Progenitor cell of endocrine pancreas (in vitro differentiated cells): ENCODE measurements around the gene GALNT14. TPM values are rescaled to one million over a fixed set of nuclear protein-coding genes. Genes with fewer than 3 reads are reported as not detected.

Experiments used
- DNase-seq: peaks from one replicate; pipeline ENCODE4 v3.0.0; 2021; ENCODE audit warnings: low spot score; ENCODE audit not compliant: unreplicated experiment
- H3K27ac Mint-ChIP-seq: 2 replicates; pipeline ENCODE4 v1.8.0; 2021; ENCODE audit warnings: mild to moderate bottlenecking, moderate library complexity, mixed read lengths
- H3K27me3 Mint-ChIP-seq: 2 replicates; pipeline ENCODE4 v1.8.0; 2021; ENCODE audit warnings: mixed read lengths
- H3K36me3 Mint-ChIP-seq: 2 replicates; pipeline ENCODE4 v1.8.0; 2022; ENCODE audit warnings: mixed read lengths; ENCODE audit not compliant: insufficient read depth
- H3K4me1 Mint-ChIP-seq: 2 replicates; pipeline ENCODE4 v1.8.0; 2021; ENCODE audit warnings: low read depth, mixed read lengths
- H3K4me3 Mint-ChIP-seq: 2 replicates; pipeline ENCODE4 v1.8.0; 2021; ENCODE audit warnings: low read depth, mild to moderate bottlenecking, moderate library complexity, mixed read lengths
- H3K9me3 Mint-ChIP-seq: 2 replicates; pipeline ENCODE4 v1.8.0; 2021; ENCODE audit warnings: low read depth, mixed read lengths
- total RNA-seq: library from RNA; stranded (reverse); gene quantifications from 2 replicates; pipeline ENCODE4 v1.2.1, GENCODE V29; 2021
- TF ChIP-seq, protein P1 (sequence below): fragments of 200-600 bp; sonication (generic); IDR thresholded peaks from one replicate; pipeline ENCODE4 v1.5.0; 2021; ENCODE audit warnings: antibody characterized with exemption, mild to moderate bottlenecking; ENCODE audit not compliant: unreplicated experiment

GALNT14 gene
- total RNA-seq, 1 donor from 2014 or later: 0.91 TPM

DNA sequence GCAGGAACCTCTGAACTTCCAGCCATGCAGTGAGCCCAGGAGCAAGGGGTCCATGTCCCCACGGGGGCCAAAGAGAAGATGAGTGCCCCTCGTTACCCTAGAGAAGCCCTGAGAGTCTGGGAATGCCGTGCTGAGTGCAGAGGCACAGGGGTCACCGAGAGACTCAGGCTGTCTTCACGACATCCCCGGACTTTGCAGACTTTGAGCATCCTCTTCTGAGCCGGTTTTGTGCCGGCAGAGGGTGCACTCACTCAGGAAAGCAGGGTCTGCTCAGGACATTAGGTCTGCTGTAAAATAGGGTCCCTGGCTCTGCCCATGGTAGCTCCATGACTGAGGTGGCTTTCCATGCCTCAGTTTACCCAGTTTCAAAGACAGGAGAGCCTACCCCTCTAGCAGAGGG, 71.0 kb downstream of the GALNT14 start:
- H3K9me3 Mint-ChIP-seq: peaks cover 8% of the 10 kb centered on the region
- no peaks in the 10 kb centered on the region for H3K4me1 Mint-ChIP-seq
- no peak for DNase-seq
- H3K4me3 Mint-ChIP-seq: no peak overlapping the region
- H3K36me3 Mint-ChIP-seq: no peaks in the 10 kb centered on the region
- TF ChIP-seq, protein P1, sequence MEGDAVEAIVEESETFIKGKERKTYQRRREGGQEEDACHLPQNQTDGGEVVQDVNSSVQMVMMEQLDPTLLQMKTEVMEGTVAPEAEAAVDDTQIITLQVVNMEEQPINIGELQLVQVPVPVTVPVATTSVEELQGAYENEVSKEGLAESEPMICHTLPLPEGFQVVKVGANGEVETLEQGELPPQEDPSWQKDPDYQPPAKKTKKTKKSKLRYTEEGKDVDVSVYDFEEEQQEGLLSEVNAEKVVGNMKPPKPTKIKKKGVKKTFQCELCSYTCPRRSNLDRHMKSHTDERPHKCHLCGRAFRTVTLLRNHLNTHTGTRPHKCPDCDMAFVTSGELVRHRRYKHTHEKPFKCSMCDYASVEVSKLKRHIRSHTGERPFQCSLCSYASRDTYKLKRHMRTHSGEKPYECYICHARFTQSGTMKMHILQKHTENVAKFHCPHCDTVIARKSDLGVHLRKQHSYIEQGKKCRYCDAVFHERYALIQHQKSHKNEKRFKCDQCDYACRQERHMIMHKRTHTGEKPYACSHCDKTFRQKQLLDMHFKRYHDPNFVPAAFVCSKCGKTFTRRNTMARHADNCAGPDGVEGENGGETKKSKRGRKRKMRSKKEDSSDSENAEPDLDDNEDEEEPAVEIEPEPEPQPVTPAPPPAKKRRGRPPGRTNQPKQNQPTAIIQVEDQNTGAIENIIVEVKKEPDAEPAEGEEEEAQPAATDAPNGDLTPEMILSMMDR: no peak
- H3K27me3 Mint-ChIP-seq: peaks cover 26% of the 10 kb centered on the region
- no peak overlapping the region for H3K27ac Mint-ChIP-seq

DNA sequence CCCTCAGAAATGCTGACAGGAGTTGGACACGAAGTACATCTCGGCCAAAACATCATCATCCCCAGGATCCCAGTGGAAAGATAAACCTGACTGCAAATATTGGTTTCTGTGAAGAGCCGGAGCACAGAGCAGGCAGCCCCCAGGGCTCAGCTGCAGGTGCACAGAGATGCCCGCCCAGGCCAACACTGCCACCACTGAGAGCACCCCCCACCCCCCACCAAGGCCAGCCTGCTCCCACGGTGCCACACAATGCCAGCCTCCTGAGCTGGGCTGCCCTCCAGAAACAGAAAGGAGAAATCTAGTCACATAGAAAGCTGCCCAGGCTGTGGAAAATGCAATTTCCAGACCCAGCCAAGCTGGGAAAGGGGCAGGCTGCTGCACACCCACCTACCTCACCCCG, 71.7 kb downstream of the GALNT14 start:
- no peak overlapping the region for H3K4me3 Mint-ChIP-seq
- TF ChIP-seq, protein P1: no peak
- H3K36me3 Mint-ChIP-seq: no peaks in the 10 kb centered on the region
- no peak for DNase-seq
- H3K9me3 Mint-ChIP-seq: peaks cover 14% of the 10 kb centered on the region
- no peaks in the 10 kb centered on the region for H3K4me1 Mint-ChIP-seq
- peaks cover 22% of the 10 kb centered on the region for H3K27me3 Mint-ChIP-seq
- no peak overlapping the region for H3K27ac Mint-ChIP-seq

DNA sequence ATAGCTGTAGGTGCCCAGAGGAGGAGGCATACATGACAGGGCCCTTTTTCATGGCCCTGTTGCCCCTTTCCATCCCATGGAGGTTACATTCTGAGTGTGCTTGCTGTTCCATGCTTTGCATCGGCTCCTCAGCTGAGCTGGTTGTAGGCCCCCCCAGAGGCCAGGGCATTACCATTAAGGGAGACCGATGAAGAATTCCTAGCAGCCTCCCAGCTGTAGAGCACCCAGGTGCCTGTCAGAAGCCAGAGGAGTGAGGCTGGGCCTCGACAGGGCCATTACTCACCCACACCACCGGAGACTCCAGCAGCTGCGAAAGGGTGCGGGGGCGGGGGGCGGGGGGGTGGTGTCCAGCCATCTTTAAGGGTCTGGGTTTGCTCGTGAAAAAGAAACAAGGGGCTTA, 72.2 kb downstream of the GALNT14 start:
- TF ChIP-seq, protein P1: no peak
- H3K27me3 Mint-ChIP-seq: peaks cover 21% of the 10 kb centered on the region
- no peak overlapping the region for H3K4me3 Mint-ChIP-seq
- H3K36me3 Mint-ChIP-seq: no peaks in the 10 kb centered on the region
- no peaks in the 10 kb centered on the region for H3K4me1 Mint-ChIP-seq
- no peak for DNase-seq
- H3K9me3 Mint-ChIP-seq: peaks cover 15% of the 10 kb centered on the region
- no peak overlapping the region for H3K27ac Mint-ChIP-seq

DNA sequence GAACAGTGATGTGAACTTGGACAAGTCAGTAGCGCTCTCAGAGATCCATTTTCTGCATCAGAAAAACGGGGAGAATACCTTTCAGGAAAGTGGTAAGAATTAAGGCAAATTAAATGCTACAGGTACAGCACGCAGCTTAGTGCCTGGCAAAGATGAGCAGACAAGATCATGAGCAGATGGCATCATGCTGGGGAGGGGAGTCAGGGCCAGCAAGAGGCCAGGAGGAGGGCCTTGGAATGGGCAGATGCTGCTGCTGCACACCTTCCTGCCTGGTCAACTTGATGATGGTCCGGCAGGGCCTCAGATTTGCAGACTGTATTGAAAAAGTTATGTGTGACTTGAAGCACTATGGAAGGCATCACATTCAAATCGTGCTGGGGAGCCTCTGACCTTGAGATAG, 72.9 kb downstream of the GALNT14 start:
- Mint-ChIP-seq H3K4me1 (peaks cover 4% of the 10 kb centered on the region), H3K9me3 (peaks cover 15% of the 10 kb centered on the region), H3K4me3 (no peak overlapping the region), H3K36me3 (no peaks in the 10 kb centered on the region), H3K27ac (no peak overlapping the region), H3K27me3 (peaks cover 16% of the 10 kb centered on the region)
- TF ChIP-seq, protein P1: no peak
- no peak for DNase-seq

DNA sequence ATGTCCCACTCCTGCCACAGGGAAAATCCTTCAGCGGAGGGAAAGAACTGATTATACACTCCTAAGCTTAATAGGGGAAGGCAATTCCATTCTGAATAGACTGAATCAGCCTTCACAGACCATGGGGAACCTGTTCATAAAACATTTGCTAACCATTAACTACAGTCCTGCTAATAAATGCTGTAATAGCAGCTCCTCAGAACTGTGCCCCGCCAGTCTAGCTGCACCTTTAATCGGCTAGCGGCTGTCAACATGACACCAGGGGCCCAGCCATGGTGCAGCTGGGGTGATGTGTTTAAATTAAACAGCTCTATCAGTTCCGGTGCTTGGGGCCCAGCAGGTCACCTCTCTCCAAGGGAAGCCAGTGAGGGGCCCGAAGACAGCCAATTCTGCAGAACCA, 77.8 kb downstream of the GALNT14 start:
- no peak overlapping the region for H3K27ac Mint-ChIP-seq
- no peak overlapping the region for H3K4me3 Mint-ChIP-seq
- peaks cover 5% of the 10 kb centered on the region for H3K27me3 Mint-ChIP-seq

More for the DNA sequence above, 77.8 kb downstream of the GALNT14 start:
- DNase-seq: no peak
- peaks cover 11% of the 10 kb centered on the region for H3K4me1 Mint-ChIP-seq
- H3K36me3 Mint-ChIP-seq: no peaks in the 10 kb centered on the region
- TF ChIP-seq, protein P1: no peak
- H3K9me3 Mint-ChIP-seq: peaks cover 15% of the 10 kb centered on the region
